Kidney (tissue), 14 donors: ENCODE measurements around the gene PHACTR1. TPM values are rescaled to one million over a fixed set of nuclear protein-coding genes. Genes with fewer than 3 reads are reported as not detected.

Source experiments
- DNase-seq, 5 donors: peaks; one replicate each; pipeline ENCODE4 v3.0.0-alpha.2; 2013 to 2020
- FAIRE-seq: peaks from 2 replicates; lab custom pipeline; 2012; peaks lifted over from hg19 to GRCh38; lab: Jason Lieb, UNC
- H3K27ac ChIP-seq, 2 donors: one replicate each; pipeline ENCODE4 v1.7.0; 2013; ENCODE audit warnings: low read depth in 2 of 2, low read length in 2 of 2, inconsistent platforms in 1 of 2
- H3K27me3 ChIP-seq: one replicate; pipeline ENCODE4 v1.7.1; 2013; ENCODE audit warnings: low read length, inconsistent platforms; ENCODE audit not compliant: control insufficient read depth, insufficient read depth
- H3K36me3 ChIP-seq, 3 donors: one replicate each; pipeline versions ENCODE4 v1.7.0 to v1.7.1; 2013; ENCODE audit warnings: low read length in 3 of 3, control low read depth in 1 of 3, inconsistent platforms in 1 of 3; ENCODE audit not compliant: insufficient read depth in 3 of 3, control insufficient read depth in 2 of 3
- H3K4me1 ChIP-seq, 3 donors: one replicate each; pipeline versions ENCODE4 v1.7.0 to v1.7.1; 2013; ENCODE audit warnings: low read length in 3 of 3, inconsistent platforms in 1 of 3, low read depth in 1 of 3; ENCODE audit not compliant: control insufficient read depth in 2 of 3, insufficient read depth in 2 of 3
- H3K4me3 ChIP-seq, 3 donors: one replicate each; pipeline versions ENCODE4 v1.7.0 to v1.8.1; 2013; ENCODE audit warnings: low read length in 3 of 3, control low read depth in 1 of 3, inconsistent platforms in 1 of 3
- H3K9ac ChIP-seq, 3 donors: one replicate each; pipeline versions ENCODE4 v1.7.0 to v1.7.1; 2013; ENCODE audit warnings: low read length in 3 of 3, control low read depth in 1 of 3, inconsistent platforms in 1 of 3
- H3K9me3 ChIP-seq, 3 donors: one replicate each; pipeline versions ENCODE4 v1.7.0 to v1.7.1; 2013; ENCODE audit warnings: low read length in 3 of 3, control low read depth in 1 of 3, inconsistent platforms in 1 of 3; ENCODE audit not compliant: control insufficient read depth in 2 of 3, insufficient read depth in 1 of 3
- CTCF ChIP-seq: IDR thresholded peaks from 3 replicates; pipeline ENCODE4 v1.5.1; 2012; ENCODE audit warnings: mild to moderate bottlenecking, moderate library complexity, borderline replicate concordance; ENCODE audit not compliant: insufficient read depth; ENCODE audit errors: extremely low read depth
- intact Hi-C: fragments of 100-400 bp; cut with DNase I; formaldehyde crosslinking; loops from one replicate; pipeline ENCODE4 v1.11.1; 2022
- polyA plus RNA-seq: library from polyadenylated mRNA; stranded (reverse); fragments of 350-450 nt; fragmentation: Illumina TruSeq; extraction: RNeasy Lipid Tissue Mini Kit (QIAGEN cat#74804); gene quantifications from one replicate; pipeline ENCODE4 v1.2.3, GENCODE V29; 2014; ENCODE audit warnings: low read depth, low replicate concordance; ENCODE audit not compliant: insufficient read depth
- total RNA-seq: library from RNA; stranded (reverse); fragmentation: NEBNext Ultra II Directional; extraction: Animal tissue kit (Norgen Biotek cat#: 25700); gene quantifications from one replicate; pipeline ENCODE4 v1.2.1, GENCODE V29; 2021
- donor health status: control.
- donor health status: control.
- donor health status: control.
- donor health status: control.
- donor health status: control.
- donor health status: DM: yes; HTN: yes; CAD: no.
- donor health status: Normal renal cell carcinoma (clear cell type).

PHACTR1 gene
- total and polyA plus RNA-seq, 2 donors from 2014 or later, result 3.3 to 33.6 TPM

- DNase-seq, result peak in 4 of 5 donors; percentile 42 to 83 (median 63)
- Histone ChIP-seq H3K4me1 (no peaks in the 10 kb centered on the region), H3K27me3 (no peaks in the 10 kb centered on the region), H3K36me3 (no peaks in the 10 kb centered on the region), H3K27ac (no peak overlapping the region), H3K9ac (no peak overlapping the region), H3K9me3 (no peaks in the 10 kb centered on the region), H3K4me3 (no peak overlapping the region)
- TF ChIP-seq CTCF, result peak; percentile 58
- no peak for FAIRE-seq
- intact Hi-C loops, result no loop called here
These were observed 478.3 kb downstream of the PHACTR1 start for GRCh38 chr6:13194852-13195251.

DNA sequence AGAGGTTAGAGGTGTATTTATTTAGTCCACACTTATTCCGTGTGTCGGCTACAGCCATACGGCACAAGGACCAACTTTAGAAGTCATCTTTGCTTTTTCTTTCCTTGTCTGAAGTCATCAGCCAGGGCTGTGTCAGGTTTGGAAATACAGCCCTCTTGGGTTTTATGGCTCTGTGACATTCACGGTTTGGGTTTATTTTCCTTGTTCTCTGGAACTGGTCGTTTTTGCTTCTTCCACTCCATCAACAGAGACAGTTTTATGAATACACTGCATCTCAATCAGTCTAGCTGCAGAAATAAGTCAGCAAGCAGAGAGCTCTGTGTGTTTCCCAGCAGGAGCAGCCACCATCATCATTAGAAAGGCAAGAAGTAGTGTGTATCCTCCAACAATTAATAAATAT lies 479.2 kb downstream of the PHACTR1 start:
- peak in 3 of 5 donors; percentile 61 to 88 (median 84) for DNase-seq
- H3K9me3 ChIP-seq, result no peaks in the 10 kb centered on the region
- FAIRE-seq, result no peak
- no peak overlapping the region for H3K4me3 ChIP-seq
- intact Hi-C loops, result no loop called here
- no peak overlapping the region for H3K9ac ChIP-seq
- no peak overlapping the region for H3K27ac ChIP-seq
- no peak for TF ChIP-seq CTCF
- no peaks in the 10 kb centered on the region for H3K27me3 ChIP-seq
- no peaks in the 10 kb centered on the region for H3K4me1 ChIP-seq
- H3K36me3 ChIP-seq, result no peaks in the 10 kb centered on the region

GRCh38 chr6:13198168-13198567 lies 481.6 kb downstream of the PHACTR1 start:
- H3K36me3 ChIP-seq, result no peaks in the 10 kb centered on the region
- intact Hi-C loops, result no loop called here
- no peak for FAIRE-seq

More at GRCh38 chr6:13198168-13198567, 481.6 kb downstream of the PHACTR1 start:
- Histone ChIP-seq H3K4me1 (no peaks in the 10 kb centered on the region), H3K27me3 (no peaks in the 10 kb centered on the region), H3K4me3 (no peak overlapping the region), H3K9me3 (no peaks in the 10 kb centered on the region), H3K27ac (no peak overlapping the region), H3K9ac (no peak overlapping the region)
- DNase-seq, result no peak
- TF ChIP-seq CTCF, result no peak
